Measurements from ENCODE around the gene THEM4. TPM values are rescaled to one million over a fixed set of nuclear protein-coding genes. Genes with fewer than 3 reads are reported as not detected.

THEM4 gene
- total RNA-seq, 3 donors from 2014 or later (not counting 1 experiment from before 2014, with no cell fraction given) = 11.9 to 16.2 (median 15.5) TPM

- H3K27me3 ChIP-seq (ENCODE audit: control insufficient read depth, insufficient read depth, low read length) = peaks cover 5% of the 10 kb centered on the region
- peak; percentile 40 to 73 for DNase-seq
Observed at GRCh38 chr1:151838222-151839081, 70.9 kb downstream of the THEM4 start.

GRCh38 chr1:151837884-151838221 lies 71.5 kb downstream of the THEM4 start:
- DNase-seq = no peak
- Histone ChIP-seq H3K27ac (ENCODE audit: low read length) (peak overlapping the region; percentile 59), H3K27me3 (ENCODE audit: control insufficient read depth, insufficient read depth, low read length) (peaks cover 5% of the 10 kb centered on the region), H3K9me3 (ENCODE audit: control insufficient read depth, insufficient read depth, low read length) (no peaks in the 10 kb centered on the region), H3K4me3 (ENCODE audit: low read length) (peak overlapping the region; percentile 16), H3K36me3 (ENCODE audit: control insufficient read depth, insufficient read depth, low read length) (no peaks in the 10 kb centered on the region), H3K4me1 (ENCODE audit: control insufficient read depth, insufficient read depth, low read length) (peaks cover 57% of the 10 kb centered on the region)
- intact Hi-C loops (cut with micrococcal nuclease) = loop anchor here (1.0 to 5.0 kb wide), 3 partner anchors 48 to 393 kb away; partner anchors contain the start of gene TDRKH
- peaks cover 33 to 47% of the 10 kb centered on the region in 2 donors for H3K4me1 Mint-ChIP-seq
- ATAC-seq = peak in 2 of 3 donors; percentile 1 to 14
- 6% methylated on average over 26 of the region's 26 CpGs for WGBS (ENCODE audit: insufficient coverage)
- no peaks in the 10 kb centered on the region for H3K36me3 Mint-ChIP-seq
- H3K4me3 Mint-ChIP-seq = peak overlapping the region; percentile 92
- H3K9me3 Mint-ChIP-seq = no peaks in the 10 kb centered on the region
- TF ChIP-seq CTCF (IDR thresholded peaks at IDR 0.05) = no peak
- peaks cover 0 to 24% of the 10 kb centered on the region in 2 donors for H3K27me3 Mint-ChIP-seq (ENCODE audit: low read depth in 2 of 2)
- peak overlapping the region; percentile 72 to 86 for H3K27ac Mint-ChIP-seq

More at GRCh38 chr1:151838222-151839081, 70.9 kb downstream of the THEM4 start:
- Histone ChIP-seq H3K27ac (ENCODE audit: low read length) (peak overlapping the region; percentile 57), H3K36me3 (ENCODE audit: control insufficient read depth, insufficient read depth, low read length) (no peaks in the 10 kb centered on the region), H3K4me1 (ENCODE audit: control insufficient read depth, insufficient read depth, low read length) (peaks cover 54% of the 10 kb centered on the region), H3K9me3 (ENCODE audit: control insufficient read depth, insufficient read depth, low read length) (no peaks in the 10 kb centered on the region), H3K4me3 (ENCODE audit: low read length) (peak overlapping the region; percentile 47)
- TF ChIP-seq CTCF (IDR thresholded peaks at IDR 0.05) = no peak
- peaks cover 0 to 22% of the 10 kb centered on the region in 2 donors for H3K27me3 Mint-ChIP-seq (ENCODE audit: low read depth in 2 of 2)
- no peaks in the 10 kb centered on the region for H3K36me3 Mint-ChIP-seq
- peak overlapping the region; percentile 72 for H3K4me3 Mint-ChIP-seq
- intact Hi-C loops (cut with micrococcal nuclease) = loop anchor here (5.0 kb wide), 1 partner anchor 306 kb away; no protein-coding TSS in a partner anchor
- WGBS (ENCODE audit: insufficient coverage) = 2% methylated on average over 117 of the region's 117 CpGs
- H3K9me3 Mint-ChIP-seq = no peaks in the 10 kb centered on the region
- peaks cover 33 to 44% of the 10 kb centered on the region in 2 donors for H3K4me1 Mint-ChIP-seq
- peak overlapping the region in 1 of 2 donors; percentile 85 for H3K27ac Mint-ChIP-seq
- ATAC-seq = peak; percentile 38 to 60 (median 40)

- no peaks in the 10 kb centered on the region for H3K36me3 Mint-ChIP-seq
- no peaks in the 10 kb centered on the region for H3K9me3 ChIP-seq (ENCODE audit: control insufficient read depth, insufficient read depth, low read length)
- no peaks in the 10 kb centered on the region for H3K9me3 Mint-ChIP-seq
- H3K27me3 ChIP-seq (ENCODE audit: control insufficient read depth, insufficient read depth, low read length) = peaks cover 5% of the 10 kb centered on the region
- H3K27ac Mint-ChIP-seq = peak overlapping the region; percentile 72 to 86
- DNase-seq = peak in 1 of 2 donors; percentile 65
- peaks cover 57% of the 10 kb centered on the region for H3K4me1 ChIP-seq (ENCODE audit: control insufficient read depth, insufficient read depth, low read length)
- intact Hi-C loops (cut with micrococcal nuclease) = loop anchor here (1.0 to 5.0 kb wide), 3 partner anchors 47 to 392 kb away; partner anchors contain the start of gene TDRKH
- WGBS (ENCODE audit: insufficient coverage) = 4% methylated on average over 2 of the region's 3 CpGs
- H3K27ac ChIP-seq (ENCODE audit: low read length) = peak overlapping the region; percentile 59
- peak overlapping the region; percentile 92 for H3K4me3 Mint-ChIP-seq
- peak overlapping the region; percentile 16 for H3K4me3 ChIP-seq (ENCODE audit: low read length)
- no peak for TF ChIP-seq CTCF (IDR thresholded peaks at IDR 0.05)
- no peaks in the 10 kb centered on the region for H3K36me3 ChIP-seq (ENCODE audit: control insufficient read depth, insufficient read depth, low read length)
- peaks cover 0 to 24% of the 10 kb centered on the region in 2 donors for H3K27me3 Mint-ChIP-seq (ENCODE audit: low read depth in 2 of 2)
- peaks cover 33 to 47% of the 10 kb centered on the region in 2 donors for H3K4me1 Mint-ChIP-seq
- ATAC-seq = peak; percentile 19 to 41 (median 19)
Observed at GRCh38 chr1:151837197-151837596, 72.1 kb downstream of the THEM4 start.
